IMR-90 (cell line): ENCODE data around the gene PODNL1. TPM values are rescaled to one million over a fixed set of nuclear protein-coding genes. Genes with fewer than 3 reads are reported as not detected.

Experiments used
- ATAC-seq: fragments of 200-7000 bp; cut with Tn5 transposase; 2 replicates; pipeline ENCODE4 v1.9.1; 2020; ENCODE audit warnings: low read depth, mild to moderate bottlenecking, moderate library complexity
- BruUV-seq: library from RNA; stranded (reverse); fragments of 400-500 nt; replicated peaks from 2 replicates; lab custom pipeline; 2021; lab: Mats Ljungman, UMichigan
- CTCF ChIA-PET: fragments of 300-600 bp; formaldehyde crosslinking; extraction: SDS; loops from one replicate; lab custom pipeline; 2021; ENCODE audit warnings: antibody characterized with exemption; lab: Yijun Ruan, JAX
- POLR2A ChIA-PET: fragments of 300-600 bp; sonication (Branson Sonifier 250); formaldehyde crosslinking; loops from one replicate; lab custom pipeline; 2022; ENCODE audit warnings: antibody characterized with exemption; ENCODE audit not compliant: unreplicated experiment; lab: Charles Lee
- DNase-seq: peaks from one replicate; pipeline ENCODE4 v3.0.0; 2013
- H2AFZ ChIP-seq: replicated peaks from 2 replicates; pipeline ENCODE3; 2013; ENCODE audit warnings: low read length, mild to moderate bottlenecking; ENCODE audit not compliant: poor library complexity
- H2AK5ac ChIP-seq: 2 replicates; pipeline ENCODE4 v1.6.1; 2013; ENCODE audit warnings: low read depth, low read length, inconsistent platforms
- H2AK9ac ChIP-seq: replicated peaks from 2 replicates; pipeline ENCODE3; 2013; ENCODE audit warnings: mild to moderate bottlenecking, low read depth, low read length, moderate library complexity; ENCODE audit not compliant: poor library complexity
- H2BK120ac ChIP-seq: 2 replicates; pipeline ENCODE4 v1.6.1; 2013; ENCODE audit warnings: low read depth, low read length, inconsistent platforms
- H2BK15ac ChIP-seq: 3 replicates; pipeline ENCODE4 v1.6.1; 2013; ENCODE audit warnings: low read depth, low read length, inconsistent platforms
- H2BK20ac ChIP-seq: 2 replicates; pipeline ENCODE4 v1.6.1; 2013; ENCODE audit warnings: low read depth, mild to moderate bottlenecking, inconsistent platforms, low read length, moderate library complexity
- H2BK5ac ChIP-seq: 2 replicates; pipeline ENCODE4 v1.6.1; 2013; ENCODE audit warnings: mild to moderate bottlenecking, low read depth, low read length, inconsistent platforms; ENCODE audit not compliant: poor library complexity, severe bottlenecking
- H3K14ac ChIP-seq: replicated peaks from 2 replicates; pipeline ENCODE4 v1.6.1; 2013; ENCODE audit warnings: low read depth, low read length, inconsistent platforms
- H3K18ac ChIP-seq: 2 replicates; pipeline ENCODE4 v1.6.1; 2013; ENCODE audit warnings: low read depth, low read length, control low read depth
- H3K23ac ChIP-seq: 2 replicates; pipeline ENCODE4 v1.6.1; 2013; ENCODE audit warnings: low read depth, low read length, inconsistent platforms
- H3K27ac ChIP-seq: 2 replicates; pipeline ENCODE4 v1.5.1; 2013; ENCODE audit warnings: mild to moderate bottlenecking, control low read depth, low read length; ENCODE audit not compliant: insufficient read depth
- H3K27me3 ChIP-seq: 2 replicates; pipeline ENCODE4 v1.6.1; 2013; ENCODE audit warnings: low read length; ENCODE audit not compliant: control insufficient read depth, insufficient read depth
- H3K36me3 ChIP-seq: 2 replicates; pipeline ENCODE4 v1.6.1; 2013; ENCODE audit warnings: low read length, mixed read lengths; ENCODE audit not compliant: control insufficient read depth, insufficient read depth
- H3K4ac ChIP-seq: 2 replicates; pipeline ENCODE4 v1.6.1; 2013; ENCODE audit warnings: low read depth, low read length, inconsistent platforms
- H3K4me1 ChIP-seq: 2 replicates; pipeline ENCODE4 v1.6.1; 2013; ENCODE audit warnings: low read length, mixed read lengths; ENCODE audit not compliant: control insufficient read depth, insufficient read depth
- H3K4me2 ChIP-seq: 2 replicates; pipeline ENCODE4 v1.6.1; 2013; ENCODE audit warnings: low read depth, mild to moderate bottlenecking, control low read depth, low read length, moderate library complexity
- H3K4me3 ChIP-seq: 2 replicates; pipeline ENCODE4 v1.5.1; 2013; ENCODE audit warnings: low read depth, mild to moderate bottlenecking, control low read depth, low read length, moderate library complexity; ENCODE audit not compliant: insufficient read depth
- H3K56ac ChIP-seq: 2 replicates; pipeline ENCODE4 v1.6.1; 2013; ENCODE audit warnings: low read length, inconsistent platforms; ENCODE audit not compliant: insufficient read depth; ENCODE audit errors: extremely low read depth
- H3K79me1 ChIP-seq, 2 experiments: 2 replicates each; pipeline ENCODE4 v1.6.1; 2013; ENCODE audit warnings: low read length in 2 of 2, inconsistent platforms in 1 of 2, low read depth in 1 of 2
- H3K9ac ChIP-seq: 2 replicates; pipeline ENCODE4 v1.6.1; 2013; ENCODE audit warnings: low read depth, low read length, control low read depth
- H3K9me1 ChIP-seq: 2 replicates; pipeline ENCODE4 v1.6.1; 2013; ENCODE audit warnings: low read length, inconsistent platforms; ENCODE audit not compliant: insufficient read depth
- H3K9me3 ChIP-seq: 2 replicates; pipeline ENCODE4 v1.6.1; 2013; ENCODE audit warnings: low read length; ENCODE audit not compliant: control insufficient read depth, insufficient read depth
- H4K20me1 ChIP-seq: 2 replicates; pipeline ENCODE4 v1.6.1; 2013; ENCODE audit warnings: low read length, inconsistent platforms; ENCODE audit not compliant: insufficient read depth
- H4K5ac ChIP-seq: 2 replicates; pipeline ENCODE4 v1.6.1; 2013; ENCODE audit warnings: mild to moderate bottlenecking, low read depth, low read length, control low read depth
- H4K8ac ChIP-seq, 2 experiments: 2 replicates each; pipeline ENCODE4 v1.6.1; 2013; ENCODE audit warnings: low read depth in 2 of 2, low read length in 2 of 2, control low read depth in 1 of 2, inconsistent platforms in 1 of 2
- H4K91ac ChIP-seq: 2 replicates; pipeline ENCODE4 v1.6.1; 2013; ENCODE audit warnings: low read depth, low read length, inconsistent platforms; ENCODE audit not compliant: insufficient read depth
- BHLHE40 ChIP-seq: fragments of 150-350 bp; IDR thresholded peaks from 2 replicates; pipeline ENCODE4 v1.6.1; 2016; ENCODE audit warnings: mild to moderate bottlenecking, low read depth, low read length
- CHD1 ChIP-seq: IDR thresholded peaks from 2 replicates; pipeline ENCODE4 v1.6.1; 2012; ENCODE audit warnings: low read depth, low read length, improper control_type of control experiment
- FOS ChIP-seq: fragments of 150-350 bp; IDR thresholded peaks from 2 replicates; pipeline ENCODE4 v1.6.1; 2016; ENCODE audit warnings: low read depth, low read length
- MAFK ChIP-seq: IDR thresholded peaks from 2 replicates; pipeline ENCODE4 v1.6.1; 2012; ENCODE audit warnings: low read depth, low read length, improper control_type of control experiment
- MAZ ChIP-seq: IDR thresholded peaks from 2 replicates; pipeline ENCODE4 v1.6.1; 2012; ENCODE audit warnings: low read depth, mild to moderate bottlenecking, low read length, improper control_type of control experiment, moderate library complexity, borderline replicate concordance
- MXI1 ChIP-seq: IDR thresholded peaks from 2 replicates; pipeline ENCODE4 v1.6.1; 2012; ENCODE audit warnings: low read depth, mild to moderate bottlenecking, low read length, moderate library complexity, borderline replicate concordance
- NFE2L2 ChIP-seq: fragments of 150-350 bp; IDR thresholded peaks from 2 replicates; pipeline ENCODE4 v1.6.1; 2016; ENCODE audit warnings: low read depth, mild to moderate bottlenecking, low read length
- POLR2A ChIP-seq: IDR thresholded peaks from 2 replicates; pipeline ENCODE4 v1.6.1; 2012; ENCODE audit warnings: mild to moderate bottlenecking, low read depth, low read length
- RAD21 ChIP-seq: IDR thresholded peaks from 2 replicates; pipeline ENCODE4 v1.6.1; 2012; ENCODE audit warnings: low read length, improper control_type of control experiment
- RFX5 ChIP-seq: IDR thresholded peaks from 2 replicates; pipeline ENCODE4 v1.8.0; 2012; ENCODE audit warnings: low read depth, mild to moderate bottlenecking, low read length, moderate library complexity
- SMC3 ChIP-seq: fragments of 150-350 bp; IDR thresholded peaks from 2 replicates; pipeline ENCODE4 v1.6.1; 2016; ENCODE audit warnings: low read depth, mild to moderate bottlenecking, antibody characterized with exemption, low read length, moderate library complexity
- USF2 ChIP-seq: fragments of 150-350 bp; IDR thresholded peaks from 2 replicates; pipeline ENCODE4 v1.6.1; 2017; ENCODE audit warnings: mild to moderate bottlenecking, antibody characterized with exemption, low read length, low read depth
- WGBS, 2 experiments: methylation state at CpG; one replicate each; pipeline versions ENCODE4 v1.1.5 to v1.1.7; 2013; ENCODE audit warnings: missing lambda C conversion rate in 2 of 2; ENCODE audit not compliant: insufficient read length in 1 of 2; ENCODE audit errors: extremely low coverage in 2 of 2; 5-methylcytosine and 5-hydroxymethylcytosine counted together
- dilution Hi-C: fragments of 300-500 bp; cut with HindIII; formaldehyde crosslinking; loops from one replicate; pipeline ENCODE4 v1.14.3; 2018; ENCODE audit warnings: low sequenced_read_pairs; ENCODE audit not compliant: unreplicated experiment
- in situ Hi-C: fragments of 300-500 bp; cut with MboI; formaldehyde crosslinking; loops from 3 replicates; pipeline ENCODE4 v1.14.3; 2019; ENCODE audit warnings: low sequenced_read_pairs, inconsistent platforms, mixed read lengths
- intact Hi-C: fragments of 100-400 bp; cut with micrococcal nuclease; formaldehyde crosslinking; loops from 2 replicates; pipeline ENCODE4 v1.10.0; 2022
- polyA plus RNA-seq, 3 experiments: library from polyadenylated mRNA; depleted of rRNA; stranded (reverse); fragments of >200 nt; gene quantifications; 2 replicates each; pipeline ENCODE4 v1.2.3, GENCODE V29; 2012; ENCODE audit warnings: low replicate concordance in 1 of 3
- total RNA-seq: library from RNA; depleted of rRNA; stranded (reverse); fragments of >200 nt; gene quantifications from 2 replicates; pipeline ENCODE4 v1.2.3, GENCODE V29; 2012
- TF ChIP-seq, protein P1 (sequence below): conservative IDR thresholded peaks from 2 replicates; pipeline ENCODE4 v1.5.1; 2012; ENCODE audit warnings: mild to moderate bottlenecking, low read depth, low read length, improper control_type of control experiment
- TF ChIP-seq, protein P2 (sequence below): fragments of 150-350 bp; IDR thresholded peaks from 2 replicates; pipeline ENCODE4 v1.6.1; 2016; ENCODE audit warnings: low read depth, mild to moderate bottlenecking, low read length, moderate library complexity, borderline replicate concordance

The PODNL1 gene
- total and polyA plus RNA-seq, 2 of the 4 experiments (the other 2 are of a cell fraction), result under 0.01 to 2.4 TPM

GRCh38 chr19:13969897-13970296 is 31.7 kb upstream of the PODNL1 start:
- WGBS, 2 experiments, result 93% methylated on average over 4 of the region's 18 CpGs; no CpG with 5 or more reads in 1 of the 2 experiments
- no peak overlapping the region for H2AK5ac ChIP-seq
- H3K9me1 ChIP-seq, result no peaks in the 10 kb centered on the region; the same call in 1 of the 2 replicates
- H3K18ac ChIP-seq, result no peak overlapping the region
- intact Hi-C loops, result no loop called here
- dilution Hi-C loops, result no loop called here
- no peak overlapping the region for H2BK20ac ChIP-seq
- H3K9me3 ChIP-seq, result no peaks in the 10 kb centered on the region
- H3K27ac ChIP-seq, result no peak overlapping the region
- H3K4me2 ChIP-seq, result no peak overlapping the region
- H3K36me3 ChIP-seq, result peaks cover 36% of the 10 kb centered on the region; the same call in 1 of the 2 replicates
- no peaks in the 10 kb centered on the region for H3K27me3 ChIP-seq
- in situ Hi-C loops, result no loop called here
- no peak overlapping the region for H3K14ac ChIP-seq
- H4K91ac ChIP-seq, result no peak overlapping the region
- H4K8ac ChIP-seq, result no peak overlapping the region
- no peaks in the 10 kb centered on the region; the same call in 1 of the 2 replicates for H4K20me1 ChIP-seq
- no peak overlapping the region for H3K4me3 ChIP-seq
- H2BK120ac ChIP-seq, result no peak overlapping the region
- POLR2A ChIA-PET, result no interaction called here
- H3K4ac ChIP-seq, result no peak overlapping the region
- H3K4me1 ChIP-seq, result no peaks in the 10 kb centered on the region
- no peak overlapping the region for H3K9ac ChIP-seq
- no peak for DNase-seq
- TF ChIP-seq MAFK (no peak), CHD1 (no peak), BHLHE40 (no peak), RAD21 (no peak), MXI1 (no peak), POLR2A (no peak), RFX5 (no peak), MAZ (no peak), USF2 (no peak), FOS (no peak), SMC3 (no peak), NFE2L2 (no peak)
- TF ChIP-seq, protein P1, sequence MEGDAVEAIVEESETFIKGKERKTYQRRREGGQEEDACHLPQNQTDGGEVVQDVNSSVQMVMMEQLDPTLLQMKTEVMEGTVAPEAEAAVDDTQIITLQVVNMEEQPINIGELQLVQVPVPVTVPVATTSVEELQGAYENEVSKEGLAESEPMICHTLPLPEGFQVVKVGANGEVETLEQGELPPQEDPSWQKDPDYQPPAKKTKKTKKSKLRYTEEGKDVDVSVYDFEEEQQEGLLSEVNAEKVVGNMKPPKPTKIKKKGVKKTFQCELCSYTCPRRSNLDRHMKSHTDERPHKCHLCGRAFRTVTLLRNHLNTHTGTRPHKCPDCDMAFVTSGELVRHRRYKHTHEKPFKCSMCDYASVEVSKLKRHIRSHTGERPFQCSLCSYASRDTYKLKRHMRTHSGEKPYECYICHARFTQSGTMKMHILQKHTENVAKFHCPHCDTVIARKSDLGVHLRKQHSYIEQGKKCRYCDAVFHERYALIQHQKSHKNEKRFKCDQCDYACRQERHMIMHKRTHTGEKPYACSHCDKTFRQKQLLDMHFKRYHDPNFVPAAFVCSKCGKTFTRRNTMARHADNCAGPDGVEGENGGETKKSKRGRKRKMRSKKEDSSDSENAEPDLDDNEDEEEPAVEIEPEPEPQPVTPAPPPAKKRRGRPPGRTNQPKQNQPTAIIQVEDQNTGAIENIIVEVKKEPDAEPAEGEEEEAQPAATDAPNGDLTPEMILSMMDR, result no peak
- TF ChIP-seq, protein P2, sequence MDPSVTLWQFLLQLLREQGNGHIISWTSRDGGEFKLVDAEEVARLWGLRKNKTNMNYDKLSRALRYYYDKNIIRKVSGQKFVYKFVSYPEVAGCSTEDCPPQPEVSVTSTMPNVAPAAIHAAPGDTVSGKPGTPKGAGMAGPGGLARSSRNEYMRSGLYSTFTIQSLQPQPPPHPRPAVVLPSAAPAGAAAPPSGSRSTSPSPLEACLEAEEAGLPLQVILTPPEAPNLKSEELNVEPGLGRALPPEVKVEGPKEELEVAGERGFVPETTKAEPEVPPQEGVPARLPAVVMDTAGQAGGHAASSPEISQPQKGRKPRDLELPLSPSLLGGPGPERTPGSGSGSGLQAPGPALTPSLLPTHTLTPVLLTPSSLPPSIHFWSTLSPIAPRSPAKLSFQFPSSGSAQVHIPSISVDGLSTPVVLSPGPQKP, result no peak
- H4K5ac ChIP-seq, result no peak overlapping the region
- H3K23ac ChIP-seq, result no peak overlapping the region
- no peak overlapping the region for H2AFZ ChIP-seq
- no TSS peak for BruUV-seq
- H3K79me1 ChIP-seq, result no peaks in the 10 kb centered on the region
- no peak overlapping the region for H3K56ac ChIP-seq
- H2BK5ac ChIP-seq, result no peak overlapping the region
- CTCF ChIA-PET, result no interaction called here
- no peak overlapping the region for H2BK15ac ChIP-seq
- H2AK9ac ChIP-seq, result no peak overlapping the region
- ATAC-seq, result no peak
